ENCODE measurements around the gene B3GNT3.

DNA sequence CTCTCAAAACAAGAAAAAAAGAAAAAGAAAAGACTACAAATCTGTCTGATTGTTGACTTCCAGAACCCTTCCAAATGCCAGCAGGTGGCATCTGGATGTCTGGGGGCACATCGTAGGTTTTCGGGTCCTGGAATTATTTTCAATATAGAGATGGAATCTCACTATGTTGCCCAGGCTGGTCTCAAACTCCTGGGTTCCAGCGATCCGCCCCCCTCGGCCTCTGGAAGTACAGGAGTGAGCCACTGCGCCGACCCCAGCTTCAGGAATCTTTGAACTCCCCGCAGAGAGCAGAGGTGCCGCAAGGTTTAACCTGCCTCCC is 567 bp upstream of the B3GNT3 start:
- TF ChIP-seq, protein P1, sequence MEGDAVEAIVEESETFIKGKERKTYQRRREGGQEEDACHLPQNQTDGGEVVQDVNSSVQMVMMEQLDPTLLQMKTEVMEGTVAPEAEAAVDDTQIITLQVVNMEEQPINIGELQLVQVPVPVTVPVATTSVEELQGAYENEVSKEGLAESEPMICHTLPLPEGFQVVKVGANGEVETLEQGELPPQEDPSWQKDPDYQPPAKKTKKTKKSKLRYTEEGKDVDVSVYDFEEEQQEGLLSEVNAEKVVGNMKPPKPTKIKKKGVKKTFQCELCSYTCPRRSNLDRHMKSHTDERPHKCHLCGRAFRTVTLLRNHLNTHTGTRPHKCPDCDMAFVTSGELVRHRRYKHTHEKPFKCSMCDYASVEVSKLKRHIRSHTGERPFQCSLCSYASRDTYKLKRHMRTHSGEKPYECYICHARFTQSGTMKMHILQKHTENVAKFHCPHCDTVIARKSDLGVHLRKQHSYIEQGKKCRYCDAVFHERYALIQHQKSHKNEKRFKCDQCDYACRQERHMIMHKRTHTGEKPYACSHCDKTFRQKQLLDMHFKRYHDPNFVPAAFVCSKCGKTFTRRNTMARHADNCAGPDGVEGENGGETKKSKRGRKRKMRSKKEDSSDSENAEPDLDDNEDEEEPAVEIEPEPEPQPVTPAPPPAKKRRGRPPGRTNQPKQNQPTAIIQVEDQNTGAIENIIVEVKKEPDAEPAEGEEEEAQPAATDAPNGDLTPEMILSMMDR (IDR thresholded peaks at IDR 0.05), result no peak
- no peak for TF ChIP-seq POLR2A (IDR thresholded peaks at IDR 0.05)
